ENCODE data around the gene IL32. TPM values are rescaled to one million over a fixed set of nuclear protein-coding genes. Genes with fewer than 3 reads are reported as not detected.
A peak's percentile ranks its signal among the peaks of the same experiment; 100 is the strongest.

Gene IL32
- total RNA-seq, 1 experiment from 2014 or later, result 89.0 TPM

- H3K27ac Mint-ChIP-seq (ENCODE audit: unreplicated experiment), result peak overlapping the region; percentile 63
- CTCF ChIA-PET, result interaction anchor here (0.6 to 7.8 kb wide), 3 partner anchors 9 to 18 kb away, joined by 4 to 126 read pairs (median 6); no protein-coding TSS in a partner anchor
- H3K9me3 Mint-ChIP-seq (ENCODE audit: low read depth, unreplicated experiment), result no peaks in the 10 kb centered on the region
- H3K36me3 Mint-ChIP-seq (ENCODE audit: insufficient read depth, unreplicated experiment), result peaks cover 100% of the 10 kb centered on the region
- H3K4me1 Mint-ChIP-seq (ENCODE audit: low read depth, unreplicated experiment), result peaks cover 22% of the 10 kb centered on the region
- peak overlapping the region; percentile 20 for H3K4me3 Mint-ChIP-seq (ENCODE audit: low read depth, unreplicated experiment)
- intact Hi-C loops (cut with micrococcal nuclease; ENCODE audit: unreplicated experiment), result no loop called here
- no peak for TF ChIP-seq CTCF (IDR thresholded peaks at IDR 0.05; ENCODE audit: unreplicated experiment)
- H3K27me3 Mint-ChIP-seq (ENCODE audit: unreplicated experiment), result no peaks in the 10 kb centered on the region
- no peak for DNase-seq
- no TSS peak for BruUV-seq (replicated peaks)
Observed at GRCh38 chr16:3025032-3026002, 40.1 kb upstream of the IL32 start.

- no peak for DNase-seq
- Mint-ChIP-seq H3K27me3 (ENCODE audit: unreplicated experiment) (no peaks in the 10 kb centered on the region), H3K4me1 (ENCODE audit: low read depth, unreplicated experiment) (peaks cover 21% of the 10 kb centered on the region), H3K27ac (ENCODE audit: unreplicated experiment) (peak overlapping the region; percentile 63), H3K4me3 (ENCODE audit: low read depth, unreplicated experiment) (no peak overlapping the region), H3K9me3 (ENCODE audit: low read depth, unreplicated experiment) (no peaks in the 10 kb centered on the region), H3K36me3 (ENCODE audit: insufficient read depth, unreplicated experiment) (peaks cover 97% of the 10 kb centered on the region)
- CTCF ChIA-PET, result no interaction called here
- intact Hi-C loops (cut with micrococcal nuclease; ENCODE audit: unreplicated experiment), result no loop called here
- no peak for TF ChIP-seq CTCF (IDR thresholded peaks at IDR 0.05; ENCODE audit: unreplicated experiment)
- BruUV-seq (replicated peaks), result no TSS peak
Observed at GRCh38 chr16:3026003-3026378, 39.4 kb upstream of the IL32 start.

- H3K27me3 Mint-ChIP-seq (ENCODE audit: unreplicated experiment), result no peaks in the 10 kb centered on the region
Observed at GRCh38 chr16:3026609-3027488, 38.6 kb upstream of the IL32 start.

More at GRCh38 chr16:3026609-3027488, 38.6 kb upstream of the IL32 start:
- Mint-ChIP-seq H3K4me1 (ENCODE audit: low read depth, unreplicated experiment) (peaks cover 21% of the 10 kb centered on the region), H3K36me3 (ENCODE audit: insufficient read depth, unreplicated experiment) (peaks cover 95% of the 10 kb centered on the region), H3K4me3 (ENCODE audit: low read depth, unreplicated experiment) (no peak overlapping the region), H3K9me3 (ENCODE audit: low read depth, unreplicated experiment) (no peaks in the 10 kb centered on the region), H3K27ac (ENCODE audit: unreplicated experiment) (peak overlapping the region; percentile 63)
- TF ChIP-seq CTCF (IDR thresholded peaks at IDR 0.05; ENCODE audit: unreplicated experiment), result no peak
- intact Hi-C loops (cut with micrococcal nuclease; ENCODE audit: unreplicated experiment), result no loop called here
- BruUV-seq (replicated peaks), result no TSS peak
- DNase-seq, result no peak
- CTCF ChIA-PET, result interaction anchor here (0.6 to 1.5 kb wide), 2 partner anchors 32 to 1745 kb away, joined by 3 to 4 read pairs; no protein-coding TSS in a partner anchor

Measured in Calu3 (cell line).